Endothelial cell of umbilical vein (primary cell): ENCODE results near the gene ALDH8A1. TPM values are rescaled to one million over a fixed set of nuclear protein-coding genes. Genes with fewer than 3 reads are reported as not detected.

Experiments used
- BruUV-seq: library from RNA; stranded (reverse); fragments of 400-500 nt; replicated peaks from 2 replicates; lab custom pipeline; 2021; lab: Mats Ljungman, UMichigan
- CTCF ChIA-PET: fragments of 300-600, 350-600 bp; sonication (Branson Sonifier 250); formaldehyde crosslinking; loops from one replicate; lab custom pipeline; 2021; ENCODE audit warnings: antibody characterized with exemption, inconsistent platforms; lab: Charles Lee
- POLR2A ChIA-PET: fragments of 300-600, 350-600 bp; sonication (Branson Sonifier 250); formaldehyde crosslinking; loops from one replicate; lab custom pipeline; 2021; ENCODE audit warnings: antibody characterized with exemption, inconsistent platforms; lab: Charles Lee
- DNase-seq: peaks from one replicate; pipeline ENCODE4 v3.0.0-alpha.2; 2011; ENCODE audit warnings: low read depth, low spot score
- FAIRE-seq: peaks from 2 replicates; lab custom pipeline; 2011; peaks lifted over from hg19 to GRCh38; lab: Jason Lieb, UNC
- H2AFZ ChIP-seq: 2 replicates; pipeline ENCODE4 v1.6.0; 2012; ENCODE audit warnings: low read depth, low read length, control low read depth, inconsistent platforms
- H3K27ac ChIP-seq: 2 replicates; pipeline ENCODE4 v1.5.1; 2011; ENCODE audit warnings: low read depth, mild to moderate bottlenecking, control low read depth, low read length, moderate library complexity; ENCODE audit not compliant: insufficient read depth
- H3K27me3 ChIP-seq, 2 experiments: 2 replicates each; pipeline versions ENCODE4 v1.6.0 to v1.6.1; 2011; ENCODE audit warnings: low read length in 2 of 2, mixed read lengths in 1 of 2; ENCODE audit not compliant: control insufficient read depth in 2 of 2, insufficient read depth in 2 of 2
- H3K36me3 ChIP-seq, 2 experiments: 2 replicates in 1 of 2; 3 replicates in 1 of 2; pipeline ENCODE4 v1.5.1; 2011; ENCODE audit warnings: low read length in 2 of 2, mild to moderate bottlenecking in 1 of 2, moderate library complexity in 1 of 2; ENCODE audit not compliant: control insufficient read depth in 2 of 2, insufficient read depth in 2 of 2; ENCODE audit errors: extremely low read depth in 1 of 2
- H3K4me1 ChIP-seq: 3 replicates; pipeline ENCODE4 v1.5.1; 2011; ENCODE audit warnings: mild to moderate bottlenecking, low read length; ENCODE audit not compliant: control insufficient read depth, insufficient read depth; ENCODE audit errors: extremely low read depth
- H3K4me2 ChIP-seq: 2 replicates; pipeline ENCODE4 v1.6.1; 2011; ENCODE audit warnings: low read length, control low read depth, mixed read lengths; ENCODE audit not compliant: insufficient read depth
- H3K4me3 ChIP-seq, 3 experiments: fragments of 200-600 bp in 1 of 3; sonication (generic), shearing (Covaris generic) in 1 of 3; replicated peaks in 1 of 3; 2 replicates each; pipeline ENCODE4 v1.5.1; 2011 to 2016; ENCODE audit warnings: control low read depth in 3 of 3, low read length in 3 of 3, mild to moderate bottlenecking in 2 of 3, inconsistent platforms in 1 of 3, low read depth in 1 of 3, moderate library complexity in 1 of 3; ENCODE audit not compliant: insufficient read depth in 1 of 3
- H3K79me2 ChIP-seq: 2 replicates; pipeline ENCODE4 v1.6.0; 2012; ENCODE audit warnings: low read length, inconsistent platforms; ENCODE audit not compliant: control insufficient read depth, insufficient read depth
- H3K9ac ChIP-seq: replicated peaks from 2 replicates; pipeline ENCODE3; 2011; ENCODE audit warnings: low read length, control low read depth; ENCODE audit not compliant: insufficient read depth; ENCODE audit errors: extremely low read depth
- H3K9me1 ChIP-seq: replicated peaks from 3 replicates; pipeline ENCODE4 v1.6.0; 2011; ENCODE audit warnings: mild to moderate bottlenecking, low read length; ENCODE audit not compliant: control insufficient read depth, insufficient read depth; ENCODE audit errors: extremely low read depth
- H3K9me3 ChIP-seq: replicated peaks from 2 replicates; pipeline ENCODE4 v1.5.1; 2012; ENCODE audit warnings: low read length, inconsistent platforms; ENCODE audit not compliant: control insufficient read depth, insufficient read depth
- H4K20me1 ChIP-seq: replicated peaks from 2 replicates; pipeline ENCODE3; 2011; ENCODE audit warnings: mild to moderate bottlenecking, low read length; ENCODE audit not compliant: control insufficient read depth, insufficient read depth; ENCODE audit errors: extremely low read depth
- FOS ChIP-seq: IDR thresholded peaks from 2 replicates; pipeline ENCODE4 v1.6.1; 2011; ENCODE audit warnings: mild to moderate bottlenecking, low read length, moderate library complexity, borderline replicate concordance; ENCODE audit not compliant: insufficient read depth
- GATA2 ChIP-seq: IDR thresholded peaks from 2 replicates; pipeline ENCODE4 v1.7.0; 2011; ENCODE audit warnings: low read depth, mild to moderate bottlenecking, moderate library complexity, mixed read lengths, low read length; ENCODE audit not compliant: insufficient read length, insufficient read depth
- JUN ChIP-seq: IDR thresholded peaks from 2 replicates; pipeline ENCODE4 v1.6.1; 2011; ENCODE audit warnings: borderline replicate concordance, low read depth; ENCODE audit not compliant: insufficient read length, insufficient read depth
- MYC ChIP-seq: IDR thresholded peaks from one replicate; pipeline ENCODE4 v1.6.1; 2011; ENCODE audit warnings: mild to moderate bottlenecking, low read depth, low read length
- POLR2AphosphoS5 ChIP-seq: IDR thresholded peaks from 2 replicates; pipeline ENCODE4 v1.6.1; 2012; ENCODE audit warnings: low read depth, mild to moderate bottlenecking, control low read depth, low read length, moderate library complexity; ENCODE audit not compliant: insufficient read depth
- dilution Hi-C: fragments of 300-500 bp; cut with MboI; formaldehyde crosslinking; loops from one replicate; pipeline ENCODE4 v1.15.0; 2019; ENCODE audit warnings: low sequenced_read_pairs; ENCODE audit not compliant: extremely low pct_ligation_motif_present
- intact Hi-C: fragments of 100-400 bp; cut with micrococcal nuclease; formaldehyde crosslinking; loops from one replicate; pipeline ENCODE4 v1.10.0; 2022
- polyA plus RNA-seq, 4 experiments: library from polyadenylated mRNA; depleted of rRNA in 3 of 4; stranded (reverse) in 3 of 4; unstranded in 1 of 4; fragments of >200 nt; gene quantifications; 2 replicates each; pipeline versions ENCODE4 v1.2.1 to v1.2.3, GENCODE V29; 2011 to 2012; ENCODE audit warnings: missing spikeins in 1 of 4
- total RNA-seq: library from RNA; stranded (reverse); gene quantifications from 2 replicates; pipeline ENCODE4 v1.2.3, GENCODE V29; 2021
- TF ChIP-seq, protein P1 (sequence below): IDR thresholded peaks from 2 replicates; pipeline ENCODE4 v1.6.1; 2011; ENCODE audit not compliant: insufficient read depth, insufficient read length
- TF ChIP-seq, protein P2 (sequence below), 2 donors: IDR thresholded peaks; 1 replicate in 1 of 2; 2 replicates in 1 of 2; pipeline ENCODE4 v1.5.1; 2011; ENCODE audit warnings: low read length in 2 of 2, mild to moderate bottlenecking in 2 of 2, moderate library complexity in 2 of 2, control low read depth in 1 of 2, inconsistent platforms in 1 of 2, low read depth in 1 of 2; ENCODE audit not compliant: insufficient read depth in 1 of 2; ENCODE audit errors: extremely low read depth in 1 of 2

Gene ALDH8A1
- total and polyA plus RNA-seq, 2 donors (not counting 3 experiments of a cell fraction or from before 2014, with no cell fraction given), result 0.08 to 0.95 TPM

DNA sequence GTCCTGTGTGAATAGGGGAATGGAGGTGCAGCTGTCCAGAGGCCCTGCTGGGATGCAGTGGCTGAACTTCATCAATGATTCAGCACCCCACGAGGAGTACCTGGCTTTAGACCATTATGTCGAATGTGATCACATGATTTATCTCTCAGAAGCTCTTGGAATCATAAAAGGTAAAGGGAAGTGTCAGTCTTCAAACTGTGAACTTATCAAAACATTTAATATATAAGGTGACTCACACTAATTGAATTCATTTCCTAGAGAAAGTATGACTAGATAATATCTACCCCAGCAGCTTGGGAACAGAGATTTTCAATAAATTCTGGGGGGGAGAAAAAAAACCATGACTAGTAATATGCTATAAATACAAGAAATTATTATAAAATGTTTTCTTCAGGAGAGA, 29.5 kb downstream of the ALDH8A1 start:
- no peak overlapping the region for H3K27ac ChIP-seq
- CTCF ChIA-PET, result interaction anchor here (0.9 to 3.2 kb wide), 4 partner anchors 11 to 797 kb away, joined by 3 to 20 read pairs (median 6); partner anchors contain the start of gene ALDH8A1
- H4K20me1 ChIP-seq, result no peaks in the 10 kb centered on the region
- dilution Hi-C loops (no loop called here), intact Hi-C loops (no loop called here)
- H3K4me1 ChIP-seq, result peaks cover 4% of the 10 kb centered on the region
- no peak for TF ChIP-seq MYC
- TF ChIP-seq, protein P1, sequence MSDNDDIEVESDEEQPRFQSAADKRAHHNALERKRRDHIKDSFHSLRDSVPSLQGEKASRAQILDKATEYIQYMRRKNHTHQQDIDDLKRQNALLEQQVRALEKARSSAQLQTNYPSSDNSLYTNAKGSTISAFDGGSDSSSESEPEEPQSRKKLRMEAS, result no peak
- TF ChIP-seq POLR2AphosphoS5, result no peak
- TF ChIP-seq JUN, result peak; percentile 28
- TF ChIP-seq FOS, result peak; percentile 42
- TF ChIP-seq, protein P2, sequence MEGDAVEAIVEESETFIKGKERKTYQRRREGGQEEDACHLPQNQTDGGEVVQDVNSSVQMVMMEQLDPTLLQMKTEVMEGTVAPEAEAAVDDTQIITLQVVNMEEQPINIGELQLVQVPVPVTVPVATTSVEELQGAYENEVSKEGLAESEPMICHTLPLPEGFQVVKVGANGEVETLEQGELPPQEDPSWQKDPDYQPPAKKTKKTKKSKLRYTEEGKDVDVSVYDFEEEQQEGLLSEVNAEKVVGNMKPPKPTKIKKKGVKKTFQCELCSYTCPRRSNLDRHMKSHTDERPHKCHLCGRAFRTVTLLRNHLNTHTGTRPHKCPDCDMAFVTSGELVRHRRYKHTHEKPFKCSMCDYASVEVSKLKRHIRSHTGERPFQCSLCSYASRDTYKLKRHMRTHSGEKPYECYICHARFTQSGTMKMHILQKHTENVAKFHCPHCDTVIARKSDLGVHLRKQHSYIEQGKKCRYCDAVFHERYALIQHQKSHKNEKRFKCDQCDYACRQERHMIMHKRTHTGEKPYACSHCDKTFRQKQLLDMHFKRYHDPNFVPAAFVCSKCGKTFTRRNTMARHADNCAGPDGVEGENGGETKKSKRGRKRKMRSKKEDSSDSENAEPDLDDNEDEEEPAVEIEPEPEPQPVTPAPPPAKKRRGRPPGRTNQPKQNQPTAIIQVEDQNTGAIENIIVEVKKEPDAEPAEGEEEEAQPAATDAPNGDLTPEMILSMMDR (IDR thresholded peaks at IDR 0.05; ENCODE audit: extremely low read depth in 1 of 2, insufficient read depth in 1 of 2, low read depth in 1 of 2, low read length in 2 of 2), result no peak
- peak; percentile 61 for TF ChIP-seq GATA2
- DNase-seq (peak; percentile 22), FAIRE-seq (peak; percentile 8)
- no peak overlapping the region for H3K9ac ChIP-seq
- peak overlapping the region; percentile 27 for H3K4me2 ChIP-seq
- H2AFZ ChIP-seq, result no peak overlapping the region
- H3K9me3 ChIP-seq, result no peaks in the 10 kb centered on the region
- H3K9me1 ChIP-seq, result no peaks in the 10 kb centered on the region
- no peaks in the 10 kb centered on the region for H3K79me2 ChIP-seq
- no peaks in the 10 kb centered on the region for H3K36me3 ChIP-seq
- BruUV-seq, result no TSS peak
- H3K27me3 ChIP-seq, result no peaks in the 10 kb centered on the region
- no peak overlapping the region for H3K4me3 ChIP-seq
- POLR2A ChIA-PET, result no interaction called here
